ENCODE measurements around the gene PPP1R10.
"Not testable (repeated sequence)": the region's sequence is repeated elsewhere in the genome, so short reads cannot be mapped to it uniquely, and the experiment has no call there.

- TF ChIP-seq CTCF (conservative IDR thresholded peaks at IDR 0.05; ENCODE audit: low read depth, low read length), result peak; percentile 81
- TF ChIP-seq EZH2 (IDR thresholded peaks at IDR 0.05; ENCODE audit: borderline replicate concordance, low read depth, low read length, poor library complexity, severe bottlenecking), result not testable (repeated sequence)
Measured at GRCh38 chr6:30597315-30598144, 19.5 kb downstream of the PPP1R10 start.

Data from A673 (cell line).